Ectodermal cell (in vitro differentiated cells): ENCODE measurements around the gene GLRX3.
"Not testable (repeated sequence)": the region's sequence is repeated elsewhere in the genome, so short reads cannot be mapped to it uniquely, and the experiment has no call there.

ENCODE experiments used
- H3K27ac ChIP-seq: 2 replicates; pipeline ENCODE4 v1.7.0; 2013; ENCODE audit warnings: mild to moderate bottlenecking, low read depth, low read length; ENCODE audit not compliant: insufficient read depth, poor library complexity, severe bottlenecking
- H3K27me3 ChIP-seq: 2 replicates; pipeline ENCODE4 v1.7.0; 2013; ENCODE audit warnings: mild to moderate bottlenecking, low read length; ENCODE audit not compliant: insufficient read depth, control insufficient read depth, poor library complexity, severe bottlenecking
- H3K36me3 ChIP-seq: one replicate; pipeline ENCODE4 v1.7.0; 2013; ENCODE audit warnings: low read length; ENCODE audit not compliant: control insufficient read depth, insufficient read depth
- H3K4me1 ChIP-seq: one replicate; pipeline ENCODE4 v1.7.0; 2013; ENCODE audit warnings: low read length; ENCODE audit not compliant: control insufficient read depth, insufficient read depth
- H3K4me3 ChIP-seq: 2 replicates; pipeline ENCODE4 v1.7.0; 2013; ENCODE audit warnings: low read depth, low read length, control low read depth; ENCODE audit not compliant: insufficient read depth
- H3K9me3 ChIP-seq: 2 replicates; pipeline ENCODE4 v1.7.0; 2013; ENCODE audit warnings: mild to moderate bottlenecking, low read length, moderate library complexity; ENCODE audit not compliant: control insufficient read depth
- WGBS, 2 experiments: methylation state at CpG; one replicate each; pipeline ENCODE4 v1.1.7; 2013; ENCODE audit warnings: missing lambda C conversion rate in 2 of 2; 5-methylcytosine and 5-hydroxymethylcytosine counted together

GLRX3 gene

DNA sequence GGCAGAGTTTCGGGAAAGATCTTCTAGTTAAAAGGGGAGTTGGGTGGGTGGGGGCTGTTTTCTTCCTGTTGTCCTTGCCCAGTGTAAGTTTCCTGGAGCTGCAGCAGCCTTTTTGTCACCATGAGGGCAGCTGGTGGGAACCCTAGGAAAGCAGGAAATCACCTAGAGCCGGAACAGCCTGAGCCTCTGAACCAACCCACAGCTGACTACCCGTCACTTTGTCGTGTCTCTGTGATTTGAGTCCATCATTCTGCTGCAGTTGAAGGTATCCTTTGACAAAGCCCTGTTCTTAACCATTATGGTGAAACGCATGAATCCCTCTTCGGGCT lies 24.4 kb upstream of the GLRX3 start:
- H3K36me3 ChIP-seq: no peaks in the 10 kb centered on the region
- H3K9me3 ChIP-seq: no peaks in the 10 kb centered on the region
- H3K4me3 ChIP-seq: peak overlapping the region; percentile 79
- H3K4me1 ChIP-seq: no peaks in the 10 kb centered on the region
- no peaks in the 10 kb centered on the region for H3K27me3 ChIP-seq
- peak overlapping the region; percentile 56 for H3K27ac ChIP-seq
- 82 to 84% methylated on average over 6 of the region's 6 CpGs for WGBS, 2 experiments

GRCh38 chr10:130112821-130113220 lies 23.4 kb upstream of the GLRX3 start:
- Histone ChIP-seq H3K9me3 (no peaks in the 10 kb centered on the region), H3K27ac (no peak overlapping the region), H3K4me3 (no peak overlapping the region), H3K36me3 (no peaks in the 10 kb centered on the region), H3K4me1 (no peaks in the 10 kb centered on the region), H3K27me3 (no peaks in the 10 kb centered on the region)
- 88 to 99% methylated on average over 3 of the region's 3 CpGs for WGBS, 2 experiments

DNA sequence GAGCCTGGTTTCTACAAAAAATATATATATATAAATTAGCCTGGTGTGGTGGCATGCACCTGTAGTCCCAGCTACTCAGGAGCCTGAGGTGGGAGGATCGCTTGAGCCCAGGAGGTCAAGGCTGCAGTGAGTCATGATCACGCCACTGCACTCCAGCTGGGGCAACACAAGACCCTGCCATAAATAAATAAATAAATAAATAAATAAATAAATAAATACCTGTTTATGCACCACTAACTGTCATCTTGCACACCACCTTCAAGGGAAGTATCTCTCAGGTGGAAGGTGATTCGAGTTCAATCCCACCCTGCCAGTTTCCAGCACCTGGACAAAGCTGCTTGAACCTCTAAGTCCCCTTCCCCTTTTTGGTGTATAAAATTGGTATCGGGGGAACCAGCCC lies 19.2 kb upstream of the GLRX3 start:
- not testable (repeated sequence) for H3K27me3 ChIP-seq, H3K27ac ChIP-seq, H3K9me3 ChIP-seq, H3K4me1 ChIP-seq, H3K4me3 ChIP-seq, H3K36me3 ChIP-seq
- WGBS, 2 experiments: 86 to 98% methylated on average over 3 to 4 of the region's 4 CpGs

DNA sequence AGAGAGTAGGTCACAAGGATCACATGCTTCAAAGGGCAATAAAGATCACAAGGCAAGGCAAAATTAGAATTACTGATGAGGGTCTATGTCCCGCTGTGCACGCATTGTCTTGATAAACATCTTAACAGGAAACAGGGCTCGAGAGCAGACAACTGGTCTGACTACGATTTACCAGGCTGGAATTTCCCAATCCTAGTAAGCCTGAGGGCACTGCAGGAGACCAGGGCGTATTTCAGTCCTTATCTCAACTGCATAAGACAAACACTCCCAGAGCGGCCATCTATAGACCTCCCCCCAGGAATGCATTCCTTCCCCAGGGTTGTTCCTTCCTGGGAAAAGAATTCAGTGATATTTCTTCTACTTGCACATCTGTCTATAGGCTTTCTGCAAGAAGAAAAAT lies 18.7 kb upstream of the GLRX3 start:
- H3K27me3 ChIP-seq: not testable (repeated sequence)
- WGBS, 2 experiments: 85 to 86% methylated on average over 6 of the region's 6 CpGs

GRCh38 chr10:130121486-130122079 lies 14.6 kb upstream of the GLRX3 start:
- Histone ChIP-seq H3K4me1 (no peaks in the 10 kb centered on the region), H3K4me3 (no peak overlapping the region), H3K27me3 (no peaks in the 10 kb centered on the region), H3K27ac (no peak overlapping the region), H3K9me3 (no peaks in the 10 kb centered on the region), H3K36me3 (no peaks in the 10 kb centered on the region)
- 92 to 94% methylated on average over 13 of the region's 13 CpGs for WGBS, 2 experiments

More for the DNA sequence above, 18.7 kb upstream of the GLRX3 start:
- not testable (repeated sequence) for H3K4me3 ChIP-seq, H3K9me3 ChIP-seq, H3K4me1 ChIP-seq, H3K36me3 ChIP-seq, H3K27ac ChIP-seq

DNA sequence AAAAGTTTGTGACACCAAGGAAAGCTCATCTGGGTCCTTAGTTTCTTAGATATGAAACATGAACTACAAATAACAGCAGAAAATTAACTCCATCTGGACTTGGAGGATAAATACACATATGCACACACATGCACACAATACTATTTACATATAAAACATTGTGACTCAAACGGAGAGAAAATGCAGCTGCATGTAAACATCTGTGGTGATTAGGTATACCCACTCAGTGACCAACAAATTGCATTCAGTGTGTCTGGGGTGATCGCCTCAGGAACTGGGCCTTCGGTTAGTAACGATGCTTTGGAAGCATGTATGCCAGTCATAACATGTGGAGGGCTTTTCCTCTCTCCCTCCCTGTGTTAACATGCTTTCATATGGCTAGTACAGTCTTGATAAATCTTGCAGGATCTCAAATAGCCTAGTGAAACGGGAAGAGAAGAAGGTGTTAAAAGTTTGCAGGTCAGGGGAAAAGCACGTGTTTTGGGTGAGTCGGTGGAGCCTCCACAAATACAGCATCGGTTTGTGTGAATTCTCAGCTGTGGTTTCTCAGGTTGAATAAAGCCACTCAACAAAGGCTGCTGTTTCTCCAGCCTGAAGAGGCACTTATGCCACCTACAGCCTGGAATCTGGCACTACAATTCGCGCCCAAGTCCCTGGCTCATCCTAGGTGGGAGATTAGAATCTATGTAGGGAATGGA lies 8.7 kb upstream of the GLRX3 start:
- Histone ChIP-seq H3K36me3 (no peaks in the 10 kb centered on the region), H3K9me3 (no peaks in the 10 kb centered on the region), H3K27me3 (no peaks in the 10 kb centered on the region), H3K4me1 (peaks cover 17% of the 10 kb centered on the region), H3K27ac (peak overlapping the region; percentile 26), H3K4me3 (no peak overlapping the region)
- 30 to 37% methylated on average over 10 of the region's 10 CpGs for WGBS, 2 experiments

- no peak overlapping the region for H3K4me3 ChIP-seq
- H3K27ac ChIP-seq: no peak overlapping the region
- H3K9me3 ChIP-seq: no peaks in the 10 kb centered on the region
- 92 to 100% methylated on average over 1 of the region's 3 CpGs for WGBS, 2 experiments
- no peaks in the 10 kb centered on the region for H3K27me3 ChIP-seq
- H3K4me1 ChIP-seq: peaks cover 17% of the 10 kb centered on the region
- H3K36me3 ChIP-seq: no peaks in the 10 kb centered on the region
Measured at GRCh38 chr10:130128062-130128781, 8.0 kb upstream of the GLRX3 start.

DNA sequence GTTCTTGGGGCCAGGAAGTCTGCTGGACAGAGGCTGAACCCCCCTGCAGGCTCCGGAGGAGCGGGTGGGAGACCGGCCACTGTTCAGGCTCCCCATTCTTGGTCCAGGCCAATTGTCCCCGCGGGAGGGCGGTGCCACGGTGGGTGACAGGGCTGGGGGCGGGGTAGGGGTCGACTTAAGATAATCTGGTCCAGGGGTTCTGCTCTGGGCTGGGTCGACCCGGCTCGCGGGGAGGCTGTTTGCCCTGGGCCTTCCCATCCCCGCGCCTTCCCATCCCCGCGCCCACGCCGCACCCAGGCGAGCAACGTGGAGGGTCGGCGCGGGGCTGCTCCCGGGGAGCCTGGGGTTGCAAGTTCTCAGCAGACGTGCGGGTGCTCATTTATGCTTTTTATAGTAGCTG lies 7.3 kb upstream of the GLRX3 start:
- H3K27me3 ChIP-seq: no peaks in the 10 kb centered on the region
- 86 to 91% methylated on average over 27 of the region's 27 CpGs for WGBS, 2 experiments
- H3K27ac ChIP-seq: no peak overlapping the region
- H3K9me3 ChIP-seq: no peaks in the 10 kb centered on the region
- H3K4me1 ChIP-seq: peaks cover 17% of the 10 kb centered on the region
- no peaks in the 10 kb centered on the region for H3K36me3 ChIP-seq
- no peak overlapping the region for H3K4me3 ChIP-seq

- no peaks in the 10 kb centered on the region for H3K9me3 ChIP-seq
- H3K27me3 ChIP-seq: no peaks in the 10 kb centered on the region
- H3K4me1 ChIP-seq: no peaks in the 10 kb centered on the region
- WGBS, 2 experiments: 32 to 35% methylated on average over 17 of the region's 17 CpGs
- no peak overlapping the region for H3K27ac ChIP-seq
- H3K36me3 ChIP-seq: no peaks in the 10 kb centered on the region
- H3K4me3 ChIP-seq: peak overlapping the region; percentile 74
Measured at GRCh38 chr10:130135676-130136225, 440 bp upstream of the GLRX3 start.

- Histone ChIP-seq H3K27me3 (no peaks in the 10 kb centered on the region), H3K9me3 (no peaks in the 10 kb centered on the region), H3K4me3 (peak overlapping the region; percentile 74), H3K4me1 (no peaks in the 10 kb centered on the region), H3K36me3 (no peaks in the 10 kb centered on the region), H3K27ac (no peak overlapping the region)
- WGBS, 2 experiments: 5% methylated on average over 10 of the region's 10 CpGs
Measured at GRCh38 chr10:130137090-130137448, 878 bp downstream of the GLRX3 start.
